Thyroid gland (tissue), 4 donors: ENCODE results near the gene TSGA10. TPM values are rescaled to one million over a fixed set of nuclear protein-coding genes. Genes with fewer than 3 reads are reported as not detected.

ENCODE experiments used
- DNase-seq, 2 donors: peaks; one replicate each; pipeline ENCODE4 v3.0.0-alpha.2; 2019
- H3K27ac ChIP-seq, 3 donors: fragments of 200-600 bp; sonication (generic); 1 replicate in 2 of 3; 2 replicates in 1 of 3; pipeline ENCODE4 v1.5.1; 2016 to 2019; ENCODE audit warnings: mild to moderate bottlenecking in 1 of 3, moderate library complexity in 1 of 3
- H3K27me3 ChIP-seq: fragments of 200-600 bp; sonication (generic); one replicate; pipeline ENCODE4 v1.5.1; 2019
- H3K36me3 ChIP-seq, 2 donors: fragments of 200-600 bp; sonication (generic); one replicate each; pipeline ENCODE4 v1.5.1; 2016 to 2019
- H3K4me1 ChIP-seq, 2 donors: fragments of 200-600 bp; sonication (generic); one replicate each; pipeline ENCODE4 v1.5.1; 2017 to 2019
- H3K4me3 ChIP-seq, 3 donors: fragments of 200-600 bp; sonication (generic); replicated peaks in 1 of 3; 1 replicate in 2 of 3; 2 replicates in 1 of 3; pipeline ENCODE4 v1.5.1; 2016; ENCODE audit warnings: mild to moderate bottlenecking in 1 of 3
- H3K9me3 ChIP-seq: fragments of 200-600 bp; sonication (generic); one replicate; pipeline ENCODE4 v1.5.1; 2017
- POLR2A ChIP-seq, 2 donors: fragments of 450-650 bp; IDR thresholded peaks; one replicate each; pipeline ENCODE4 v1.6.1; 2017; ENCODE audit warnings: antibody characterized with exemption in 2 of 2, mild to moderate bottlenecking in 2 of 2, moderate library complexity in 1 of 2
- WGBS, 2 donors: methylation state at CpG; one replicate each; pipeline ENCODE4 v1.1.5; 2017; 5-methylcytosine and 5-hydroxymethylcytosine counted together
- intact Hi-C: fragments of 100-400 bp; cut with DNase I; formaldehyde crosslinking; loops from one replicate; pipeline ENCODE4 v1.15.1; 2023
- total RNA-seq, 4 donors: library from RNA; depleted of rRNA; stranded (reverse); fragments of >200 nt; gene quantifications; one replicate each; pipeline ENCODE4 v1.2.3, GENCODE V29; 2016
- TF ChIP-seq, protein P1 (sequence below), 6 experiments: fragments of 200-600 bp in 3 of 6; fragments of 450-650 bp in 3 of 6; sonication (generic) in 3 of 6; IDR thresholded peaks; one replicate each; pipeline ENCODE4 v1.5.1; 2016 to 2019; ENCODE audit warnings: antibody characterized with exemption in 6 of 6, mild to moderate bottlenecking in 2 of 6, inconsistent platforms in 1 of 6, moderate library complexity in 1 of 6

TSGA10 gene
- total RNA-seq, 4 donors from 2014 or later = 16.5 to 35.0 (median 30.7) TPM

DNA sequence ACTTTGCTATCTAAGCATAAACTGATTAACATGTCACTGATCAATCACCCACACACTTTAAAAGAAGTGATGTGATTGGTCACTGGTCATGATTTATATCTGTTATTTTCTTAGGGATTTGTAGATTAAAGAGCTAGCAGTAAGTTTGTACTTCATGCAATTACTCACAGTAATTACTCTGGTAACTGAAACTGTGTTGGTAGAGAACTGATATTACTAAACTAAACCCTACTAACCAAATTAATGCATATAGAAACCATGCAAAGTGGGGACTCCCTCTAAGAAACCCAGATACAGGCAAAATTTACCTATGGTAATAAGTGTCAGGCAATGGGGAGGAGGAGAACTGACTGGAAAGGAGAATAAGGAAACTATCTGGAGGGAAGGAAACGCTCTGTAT, 58.0 kb downstream of the TSGA10 start:
- no peaks in the 10 kb centered on the region for H3K9me3 ChIP-seq
- no peaks in the 10 kb centered on the region for H3K4me1 ChIP-seq
- TF ChIP-seq POLR2A (IDR thresholded peaks at IDR 0.05) = no peak
- TF ChIP-seq, protein P1, sequence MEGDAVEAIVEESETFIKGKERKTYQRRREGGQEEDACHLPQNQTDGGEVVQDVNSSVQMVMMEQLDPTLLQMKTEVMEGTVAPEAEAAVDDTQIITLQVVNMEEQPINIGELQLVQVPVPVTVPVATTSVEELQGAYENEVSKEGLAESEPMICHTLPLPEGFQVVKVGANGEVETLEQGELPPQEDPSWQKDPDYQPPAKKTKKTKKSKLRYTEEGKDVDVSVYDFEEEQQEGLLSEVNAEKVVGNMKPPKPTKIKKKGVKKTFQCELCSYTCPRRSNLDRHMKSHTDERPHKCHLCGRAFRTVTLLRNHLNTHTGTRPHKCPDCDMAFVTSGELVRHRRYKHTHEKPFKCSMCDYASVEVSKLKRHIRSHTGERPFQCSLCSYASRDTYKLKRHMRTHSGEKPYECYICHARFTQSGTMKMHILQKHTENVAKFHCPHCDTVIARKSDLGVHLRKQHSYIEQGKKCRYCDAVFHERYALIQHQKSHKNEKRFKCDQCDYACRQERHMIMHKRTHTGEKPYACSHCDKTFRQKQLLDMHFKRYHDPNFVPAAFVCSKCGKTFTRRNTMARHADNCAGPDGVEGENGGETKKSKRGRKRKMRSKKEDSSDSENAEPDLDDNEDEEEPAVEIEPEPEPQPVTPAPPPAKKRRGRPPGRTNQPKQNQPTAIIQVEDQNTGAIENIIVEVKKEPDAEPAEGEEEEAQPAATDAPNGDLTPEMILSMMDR (IDR thresholded peaks at IDR 0.05) = no peak
- intact Hi-C loops = no loop called here
- DNase-seq = no peak
- H3K27me3 ChIP-seq = no peaks in the 10 kb centered on the region
- WGBS, 2 donors = 89 to 96% methylated on average over 1 of the region's 1 CpG
- no peak overlapping the region for H3K4me3 ChIP-seq
- no peak overlapping the region for H3K27ac ChIP-seq
- no peaks in the 10 kb centered on the region for H3K36me3 ChIP-seq

DNA sequence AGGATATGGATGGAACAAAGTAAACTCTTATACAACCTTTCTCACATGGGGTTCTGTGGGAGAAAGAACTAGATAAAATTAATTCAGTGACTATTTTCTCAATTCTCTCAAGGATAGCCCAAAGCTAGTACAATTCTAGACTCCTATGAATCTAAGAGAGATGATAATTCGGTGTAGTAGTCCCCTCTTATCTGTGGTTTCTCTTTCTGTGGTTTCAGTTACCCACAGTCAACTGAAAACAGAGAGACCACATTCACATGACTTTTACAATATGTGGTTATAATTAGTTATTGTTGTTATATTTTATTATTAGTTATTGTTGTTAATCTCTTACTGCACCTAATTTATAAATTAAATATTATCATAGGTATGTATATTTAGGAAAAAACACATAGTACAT, 66.7 kb downstream of the TSGA10 start:
- H3K27ac ChIP-seq = no peak overlapping the region
- no peaks in the 10 kb centered on the region for H3K36me3 ChIP-seq
- intact Hi-C loops = no loop called here
- no peak for TF ChIP-seq POLR2A (IDR thresholded peaks at IDR 0.05)
- TF ChIP-seq, protein P1 (IDR thresholded peaks at IDR 0.05) = no peak
- DNase-seq = no peak
- 85 to 89% methylated on average over 1 of the region's 1 CpG for WGBS, 2 donors
- H3K9me3 ChIP-seq = no peaks in the 10 kb centered on the region
- H3K4me3 ChIP-seq = no peak overlapping the region
- H3K27me3 ChIP-seq = no peaks in the 10 kb centered on the region
- no peaks in the 10 kb centered on the region for H3K4me1 ChIP-seq

DNA sequence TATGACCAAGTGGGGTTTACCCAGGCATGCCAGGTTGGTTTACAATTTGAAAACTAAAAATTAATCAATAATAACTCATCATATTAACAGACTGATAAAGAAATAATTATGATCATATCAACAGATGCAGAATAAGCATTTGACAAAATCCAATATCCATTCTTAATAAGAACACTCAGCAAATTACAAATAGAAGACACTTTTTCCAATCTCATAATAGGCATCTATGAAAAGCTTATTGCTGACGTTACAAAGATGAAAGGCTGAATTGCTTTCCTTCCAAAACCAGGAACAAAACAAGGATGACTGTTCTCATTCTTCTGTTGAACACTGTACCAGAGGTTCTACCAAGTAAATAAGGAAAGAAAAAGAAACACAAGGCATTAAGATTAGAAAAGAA, 68.4 kb downstream of the TSGA10 start:
- TF ChIP-seq POLR2A (IDR thresholded peaks at IDR 0.05) = no peak
- TF ChIP-seq, protein P1 (IDR thresholded peaks at IDR 0.05) = no peak
- Histone ChIP-seq H3K4me3 (no peak overlapping the region), H3K4me1 (no peaks in the 10 kb centered on the region), H3K27me3 (no peaks in the 10 kb centered on the region), H3K27ac (no peak overlapping the region), H3K9me3 (no peaks in the 10 kb centered on the region), H3K36me3 (no peaks in the 10 kb centered on the region)
- 84 to 90% methylated on average over 1 of the region's 1 CpG for WGBS, 2 donors
- DNase-seq = no peak
- intact Hi-C loops = no loop called here

DNA sequence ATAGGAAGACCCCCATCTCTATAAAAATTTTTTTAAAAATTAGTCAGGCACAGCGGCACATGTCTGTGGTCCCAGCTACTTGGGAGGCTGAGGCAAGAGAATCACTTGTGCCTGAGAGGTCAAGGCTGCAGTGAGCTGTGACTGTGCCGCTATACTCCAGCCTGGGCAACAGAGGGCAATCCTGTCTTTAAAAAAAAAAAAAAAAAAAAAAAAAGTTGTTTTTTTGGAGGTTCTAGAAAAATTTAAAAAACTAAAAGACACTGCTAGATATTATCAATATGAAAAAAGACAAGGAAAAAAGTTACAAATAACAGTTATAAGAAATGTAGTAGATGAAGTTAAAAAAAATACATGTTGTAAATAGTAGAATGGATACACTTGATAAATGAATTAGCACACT, 69.3 kb downstream of the TSGA10 start:
- Histone ChIP-seq H3K4me3 (no peak overlapping the region), H3K9me3 (no peaks in the 10 kb centered on the region), H3K27ac (no peak overlapping the region), H3K4me1 (no peaks in the 10 kb centered on the region), H3K36me3 (no peaks in the 10 kb centered on the region), H3K27me3 (no peaks in the 10 kb centered on the region)
- 73 to 79% methylated on average over 2 of the region's 2 CpGs for WGBS, 2 donors
- DNase-seq = peak; percentile 9 to 17
- TF ChIP-seq, protein P1 (IDR thresholded peaks at IDR 0.05) = peak in 1 of 6 experiments; percentile 20
- TF ChIP-seq POLR2A (IDR thresholded peaks at IDR 0.05) = no peak
- intact Hi-C loops = no loop called here

DNA sequence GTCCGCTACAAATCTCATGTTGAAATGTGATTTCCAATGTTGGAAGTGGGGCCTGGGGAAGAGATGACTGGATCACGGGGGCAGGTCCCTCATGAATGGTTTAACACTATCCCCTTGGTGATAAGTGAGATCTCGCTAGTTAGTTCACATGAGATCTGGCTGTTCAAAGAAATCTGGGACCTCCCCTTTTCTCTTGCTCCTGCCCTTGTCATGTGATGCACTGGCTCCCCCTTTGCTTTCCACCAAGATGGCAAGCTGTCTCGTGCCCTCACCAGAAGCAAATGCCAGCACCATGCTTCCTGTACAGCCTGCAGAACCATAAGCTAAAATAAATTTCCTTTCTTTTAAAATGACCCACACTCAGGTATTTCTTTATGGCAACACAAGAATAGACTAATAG, 70.5 kb downstream of the TSGA10 start:
- DNase-seq = no peak
- Histone ChIP-seq H3K4me1 (no peaks in the 10 kb centered on the region), H3K9me3 (no peaks in the 10 kb centered on the region), H3K4me3 (no peak overlapping the region), H3K36me3 (no peaks in the 10 kb centered on the region), H3K27me3 (no peaks in the 10 kb centered on the region), H3K27ac (no peak overlapping the region)
- WGBS, 2 donors = 81 to 87% methylated on average over 4 of the region's 4 CpGs
- intact Hi-C loops = no loop called here
- TF ChIP-seq, protein P1 (IDR thresholded peaks at IDR 0.05) = no peak
- no peak for TF ChIP-seq POLR2A (IDR thresholded peaks at IDR 0.05)
